Measurements from ENCODE around the gene ABI1.

DNA sequence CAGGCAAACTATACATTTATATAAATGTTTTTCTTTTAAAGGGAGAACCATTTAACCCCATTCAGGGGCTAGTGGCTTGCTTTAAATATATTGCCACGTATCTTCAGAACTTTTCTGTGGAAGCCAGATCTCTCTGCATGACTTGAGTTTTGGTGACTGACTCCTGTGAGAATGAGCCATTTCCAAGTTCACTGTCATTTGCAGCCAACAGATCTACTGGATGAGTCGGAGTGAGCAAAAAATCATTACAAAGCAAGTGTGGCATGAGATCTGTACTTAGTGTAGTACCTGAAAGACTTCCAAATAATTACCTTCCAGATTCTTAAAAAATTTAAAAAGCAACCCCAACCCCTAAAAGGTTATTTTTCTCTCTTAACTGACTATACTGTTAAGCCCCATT lies 117.7 kb downstream of the ABI1 start:
- TF ChIP-seq CTCF (IDR thresholded peaks at IDR 0.05; ENCODE audit: poor library complexity, severe bottlenecking) (no peak), EP300 (conservative IDR thresholded peaks at IDR 0.05; ENCODE audit: poor library complexity, severe bottlenecking) (no peak)
